HG03196 (cell line): Measurements from ENCODE around the gene GRIK1.

Source experiments
- ATAC-seq: cut with Tn5 transposase; IDR thresholded peaks from one replicate; pipeline ENCODE4 v1.9.1; 2021; ENCODE audit not compliant: unreplicated experiment

GRIK1 gene

GRCh38 chr21:29787361-29787909 lies 152.4 kb downstream of the GRIK1 start:
- ATAC-seq: no peak

- ATAC-seq: no peak
Observed at GRCh38 chr21:29786496-29787360, 153.1 kb downstream of the GRIK1 start.

- ATAC-seq: no peak
Observed at GRCh38 chr21:29777160-29777559, 162.6 kb downstream of the GRIK1 start.

- no peak for ATAC-seq
Observed at GRCh38 chr21:29775462-29775861, 164.3 kb downstream of the GRIK1 start.

GRCh38 chr21:29771491-29772066 lies 168.2 kb downstream of the GRIK1 start:
- ATAC-seq: no peak

- ATAC-seq: no peak
Observed at GRCh38 chr21:29763674-29764073, 176.1 kb downstream of the GRIK1 start.

GRCh38 chr21:29762570-29763082 lies 177.2 kb downstream of the GRIK1 start:
- no peak for ATAC-seq

- no peak for ATAC-seq
Observed at GRCh38 chr21:29753216-29753615, 186.6 kb downstream of the GRIK1 start.

GRCh38 chr21:29751473-29752185 lies 188.2 kb downstream of the GRIK1 start:
- no peak for ATAC-seq

- no peak for ATAC-seq
Observed at GRCh38 chr21:29749957-29750356, 189.8 kb downstream of the GRIK1 start.

- no peak for ATAC-seq
Observed at GRCh38 chr21:29749223-29749622, 190.6 kb downstream of the GRIK1 start.

- ATAC-seq: no peak
Observed at GRCh38 chr21:29748391-29749167, 191.2 kb downstream of the GRIK1 start.

- ATAC-seq: no peak
Observed at GRCh38 chr21:29741761-29742160, 198.0 kb downstream of the GRIK1 start.

- ATAC-seq: no peak
Observed at GRCh38 chr21:29739176-29739575, 200.6 kb downstream of the GRIK1 start.

- no peak for ATAC-seq
Observed at GRCh38 chr21:29738730-29739129, 201.1 kb downstream of the GRIK1 start.

- ATAC-seq: no peak
Observed at GRCh38 chr21:29737186-29737585, 202.6 kb downstream of the GRIK1 start.

- ATAC-seq: no peak
Observed at GRCh38 chr21:29730281-29730680, 209.5 kb downstream of the GRIK1 start.

- ATAC-seq: no peak
Observed at GRCh38 chr21:29726044-29726443, 213.8 kb downstream of the GRIK1 start.

GRCh38 chr21:29725025-29725736 lies 214.6 kb downstream of the GRIK1 start:
- no peak for ATAC-seq

- no peak for ATAC-seq
Observed at GRCh38 chr21:29721964-29722363, 217.8 kb downstream of the GRIK1 start.
